Measurements from ENCODE around the gene MAP7. TPM values are rescaled to one million over a fixed set of nuclear protein-coding genes. Genes with fewer than 3 reads are reported as not detected.

Gene MAP7
- total RNA-seq, 1 donor from 2014 or later, result 0.35 TPM

- H3K9me3 Mint-ChIP-seq, result no peaks in the 10 kb centered on the region
- no peak for TF ChIP-seq CTCF (IDR thresholded peaks at IDR 0.05)
- H3K4me3 Mint-ChIP-seq, result no peak overlapping the region
- intact Hi-C loops (cut with micrococcal nuclease), result no loop called here
- no peak for DNase-seq
- no peaks in the 10 kb centered on the region for H3K36me3 Mint-ChIP-seq (ENCODE audit: low read depth)
- ATAC-seq (ENCODE audit: low read depth), result no peak
- no peaks in the 10 kb centered on the region for H3K4me1 Mint-ChIP-seq
- H3K27ac Mint-ChIP-seq, result no peak overlapping the region
- ChIA-PET CTCF (no interaction called here), POLR2A (no interaction called here)
- H3K27me3 Mint-ChIP-seq, result peaks cover 14% of the 10 kb centered on the region
Measured at GRCh38 chr6:136424901-136425300, 125.3 kb downstream of the MAP7 start.

DNA sequence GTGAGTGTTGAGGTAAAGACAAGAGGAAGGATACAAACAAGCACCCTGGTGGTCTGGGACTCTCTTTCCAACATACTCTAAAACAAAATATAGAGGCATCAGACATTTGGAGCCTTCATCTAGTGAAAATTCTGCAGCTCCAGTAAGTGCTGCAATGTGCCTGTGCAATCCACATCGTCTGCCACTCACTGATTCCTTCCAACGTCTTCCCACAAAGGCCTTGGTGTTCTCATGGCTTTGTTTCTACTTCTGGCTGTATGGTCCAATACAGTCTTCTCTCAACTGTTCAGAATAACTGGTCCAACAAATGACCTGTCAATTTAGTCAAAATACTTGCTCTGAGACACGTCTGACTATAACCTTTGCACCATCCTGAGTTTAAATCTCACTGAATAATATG lies 125.8 kb downstream of the MAP7 start:
- Mint-ChIP-seq H3K4me1 (no peaks in the 10 kb centered on the region), H3K4me3 (no peak overlapping the region), H3K27me3 (peaks cover 14% of the 10 kb centered on the region), H3K9me3 (no peaks in the 10 kb centered on the region), H3K36me3 (ENCODE audit: low read depth) (no peaks in the 10 kb centered on the region), H3K27ac (no peak overlapping the region)
- ChIA-PET POLR2A (no interaction called here), CTCF (no interaction called here)
- ATAC-seq (ENCODE audit: low read depth) (no peak), DNase-seq (no peak)
- intact Hi-C loops (cut with micrococcal nuclease), result no loop called here
- TF ChIP-seq CTCF (IDR thresholded peaks at IDR 0.05), result no peak

- ChIA-PET POLR2A (no interaction called here), CTCF (no interaction called here)
- no peaks in the 10 kb centered on the region for H3K4me1 Mint-ChIP-seq
- ATAC-seq (ENCODE audit: low read depth), result no peak
- no peaks in the 10 kb centered on the region for H3K9me3 Mint-ChIP-seq
- H3K27me3 Mint-ChIP-seq, result peaks cover 10% of the 10 kb centered on the region
- intact Hi-C loops (cut with micrococcal nuclease), result no loop called here
- no peaks in the 10 kb centered on the region for H3K36me3 Mint-ChIP-seq (ENCODE audit: low read depth)
- no peak overlapping the region for H3K4me3 Mint-ChIP-seq
- no peak overlapping the region for H3K27ac Mint-ChIP-seq
- no peak for TF ChIP-seq CTCF (IDR thresholded peaks at IDR 0.05)
- no peak for DNase-seq
Measured at GRCh38 chr6:136421537-136422158, 128.6 kb downstream of the MAP7 start.

DNA sequence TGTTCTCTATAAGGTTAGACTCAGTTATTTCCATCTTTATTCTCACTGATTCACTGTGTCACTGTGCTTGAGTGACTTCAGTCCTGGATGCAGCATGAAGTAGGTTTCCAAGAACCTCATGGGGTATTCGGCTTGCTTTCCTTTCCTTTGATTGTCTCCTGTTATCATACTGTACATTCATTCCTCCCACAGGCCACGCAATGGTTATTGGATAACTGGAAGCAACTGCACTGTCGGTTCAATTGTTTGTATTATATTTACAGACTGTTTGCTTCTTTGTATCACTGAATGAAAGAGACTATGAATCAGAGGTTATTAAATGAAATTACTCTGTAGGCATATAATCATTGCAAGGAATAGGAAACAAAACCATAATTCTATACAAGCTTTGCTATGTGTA lies 129.4 kb downstream of the MAP7 start:
- Mint-ChIP-seq H3K27ac (no peak overlapping the region), H3K4me1 (no peaks in the 10 kb centered on the region), H3K27me3 (peaks cover 5% of the 10 kb centered on the region), H3K4me3 (no peak overlapping the region), H3K9me3 (no peaks in the 10 kb centered on the region), H3K36me3 (ENCODE audit: low read depth) (no peaks in the 10 kb centered on the region)
- ChIA-PET CTCF (no interaction called here), POLR2A (no interaction called here)
- DNase-seq (no peak), ATAC-seq (ENCODE audit: low read depth) (no peak)
- intact Hi-C loops (cut with micrococcal nuclease), result no loop called here
- no peak for TF ChIP-seq CTCF (IDR thresholded peaks at IDR 0.05)

DNA sequence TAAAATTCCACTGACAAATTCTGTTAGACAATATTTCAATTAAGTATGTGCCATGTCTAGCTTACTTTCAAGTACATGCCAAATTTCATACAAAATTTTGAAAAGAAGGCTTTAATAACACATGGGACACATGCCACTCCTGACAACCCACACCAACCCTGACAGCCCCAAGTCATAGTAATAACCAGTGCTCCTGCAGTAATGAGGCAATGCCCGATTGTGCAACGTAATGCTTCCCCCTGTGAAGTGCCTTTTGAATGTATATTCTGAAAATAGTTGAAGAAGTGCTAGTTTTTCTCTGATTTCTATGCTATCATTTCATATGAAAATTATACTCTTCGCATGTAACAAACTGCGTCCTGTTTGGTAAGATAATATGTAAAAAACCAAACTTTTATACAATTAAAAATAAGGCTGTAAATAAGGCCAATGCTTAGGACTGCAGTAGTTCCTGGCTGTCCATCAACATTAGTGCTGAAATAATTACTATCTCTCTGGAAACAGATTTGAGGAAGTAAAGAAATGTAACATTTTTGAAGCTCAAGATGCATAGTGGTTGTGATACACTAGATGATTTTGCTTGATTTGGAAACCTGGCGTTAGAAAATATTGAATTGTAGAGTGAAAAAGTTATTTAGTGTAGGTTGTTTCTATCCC lies 134.7 kb downstream of the MAP7 start:
- intact Hi-C loops (cut with micrococcal nuclease), result no loop called here
- no peaks in the 10 kb centered on the region for H3K9me3 Mint-ChIP-seq
- ChIA-PET CTCF (no interaction called here), POLR2A (no interaction called here)
- H3K27ac Mint-ChIP-seq, result no peak overlapping the region
- no peak for TF ChIP-seq CTCF (IDR thresholded peaks at IDR 0.05)
- ATAC-seq (ENCODE audit: low read depth) (no peak), DNase-seq (no peak)
- H3K4me3 Mint-ChIP-seq, result no peak overlapping the region
- no peaks in the 10 kb centered on the region for H3K4me1 Mint-ChIP-seq
- H3K27me3 Mint-ChIP-seq, result no peaks in the 10 kb centered on the region
- H3K36me3 Mint-ChIP-seq (ENCODE audit: low read depth), result no peaks in the 10 kb centered on the region

Data from activated B cell treated with CpG ODN at 0.5 μM for 24 hours (primary cell).